ENCODE results near the gene CHTF18. TPM values are rescaled to one million over a fixed set of nuclear protein-coding genes. Genes with fewer than 3 reads are reported as not detected.

Gene CHTF18
- total RNA-seq, 4 donors from 2014 or later = 2.0 to 8.8 (median 3.4) TPM

DNA sequence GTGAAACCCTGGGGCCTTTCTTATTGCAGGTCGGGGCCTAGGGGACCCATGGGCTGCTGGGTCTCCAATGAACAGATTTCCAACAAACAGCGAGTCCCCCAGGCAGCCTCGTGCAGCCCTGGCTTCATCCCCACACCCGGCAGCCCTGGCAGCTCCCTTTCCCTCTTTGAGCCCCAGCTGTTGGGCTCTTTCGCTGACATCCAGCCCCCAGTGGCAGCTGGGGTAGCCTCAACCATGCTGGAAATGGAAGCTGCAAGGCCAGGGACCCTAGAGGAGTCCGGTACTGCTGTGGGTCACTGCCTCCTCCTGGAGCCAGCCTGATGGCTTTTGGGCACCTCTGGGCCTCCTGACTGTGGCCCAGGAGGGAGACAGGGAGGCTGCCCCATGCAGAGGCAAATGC, 6.2 kb upstream of the CHTF18 start:
- H3K27ac ChIP-seq (replicated peaks in 1 of 4) = no peak overlapping the region
- no peak overlapping the region for H3K4me3 ChIP-seq
- TF ChIP-seq EP300 (IDR thresholded peaks at IDR 0.05) = no peak
- no peak for TF ChIP-seq POLR2A (IDR thresholded peaks at IDR 0.05; ENCODE audit: low read depth)
- TF ChIP-seq POLR2AphosphoS5 (IDR thresholded peaks at IDR 0.05) = no peak
- TF ChIP-seq, protein P1, sequence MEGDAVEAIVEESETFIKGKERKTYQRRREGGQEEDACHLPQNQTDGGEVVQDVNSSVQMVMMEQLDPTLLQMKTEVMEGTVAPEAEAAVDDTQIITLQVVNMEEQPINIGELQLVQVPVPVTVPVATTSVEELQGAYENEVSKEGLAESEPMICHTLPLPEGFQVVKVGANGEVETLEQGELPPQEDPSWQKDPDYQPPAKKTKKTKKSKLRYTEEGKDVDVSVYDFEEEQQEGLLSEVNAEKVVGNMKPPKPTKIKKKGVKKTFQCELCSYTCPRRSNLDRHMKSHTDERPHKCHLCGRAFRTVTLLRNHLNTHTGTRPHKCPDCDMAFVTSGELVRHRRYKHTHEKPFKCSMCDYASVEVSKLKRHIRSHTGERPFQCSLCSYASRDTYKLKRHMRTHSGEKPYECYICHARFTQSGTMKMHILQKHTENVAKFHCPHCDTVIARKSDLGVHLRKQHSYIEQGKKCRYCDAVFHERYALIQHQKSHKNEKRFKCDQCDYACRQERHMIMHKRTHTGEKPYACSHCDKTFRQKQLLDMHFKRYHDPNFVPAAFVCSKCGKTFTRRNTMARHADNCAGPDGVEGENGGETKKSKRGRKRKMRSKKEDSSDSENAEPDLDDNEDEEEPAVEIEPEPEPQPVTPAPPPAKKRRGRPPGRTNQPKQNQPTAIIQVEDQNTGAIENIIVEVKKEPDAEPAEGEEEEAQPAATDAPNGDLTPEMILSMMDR (IDR thresholded peaks at IDR 0.05) = no peak
- intact Hi-C loops (cut with DNase I) = no loop called here
- peaks cover 0 to 63% (median 13%) of the 10 kb centered on the region in 4 donors for H3K27me3 ChIP-seq
- WGBS = 80% methylated on average over 1 of the region's 6 CpGs
- peaks cover 9 to 30% (median 20%) of the 10 kb centered on the region in 4 donors for H3K4me1 ChIP-seq
- no peak for DNase-seq (ENCODE audit: extremely low spot score)
- peaks cover 0 to 17% (median 13%) of the 10 kb centered on the region in 4 donors for H3K36me3 ChIP-seq
- no peaks in the 10 kb centered on the region for H3K9me3 ChIP-seq

DNA sequence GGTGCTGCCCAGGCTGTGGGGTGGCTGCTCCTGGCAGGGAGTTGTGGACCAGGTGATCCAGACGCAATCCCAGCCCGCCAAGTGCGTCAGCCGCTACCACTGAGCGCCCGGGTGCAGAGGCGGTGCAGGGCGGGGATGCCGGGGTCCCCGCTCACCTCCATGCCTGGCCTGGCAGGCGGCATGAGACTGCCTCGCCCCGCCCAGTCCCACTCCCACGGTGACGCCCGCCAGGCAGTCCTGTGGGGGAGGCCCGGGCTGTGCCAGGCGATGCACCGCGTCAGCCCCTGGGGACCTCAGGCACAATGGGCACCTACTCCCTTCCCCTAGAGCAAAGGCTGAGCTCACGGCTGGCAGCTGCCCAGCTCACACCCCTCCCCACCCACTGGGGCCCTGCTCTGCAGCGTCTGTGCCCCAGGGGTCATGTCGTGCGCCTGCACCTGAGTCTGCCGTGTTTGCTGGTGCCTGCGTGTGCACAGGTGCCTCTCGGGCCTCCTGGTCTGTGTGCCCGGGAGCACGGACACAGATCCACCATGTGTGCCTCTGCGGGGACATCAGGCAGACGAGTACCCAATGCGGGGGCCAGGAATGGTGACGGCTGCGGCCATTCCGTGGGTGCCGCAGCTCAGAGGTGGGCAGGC, 5.5 kb upstream of the CHTF18 start:
- Histone ChIP-seq H3K4me3 (no peak overlapping the region), H3K27ac (replicated peaks in 1 of 4) (no peak overlapping the region), H3K9me3 (no peaks in the 10 kb centered on the region), H3K4me1 (peaks cover 14 to 36% (median 26%) of the 10 kb centered on the region in 4 donors), H3K27me3 (peaks cover 0 to 61% (median 13%) of the 10 kb centered on the region in 4 donors), H3K36me3 (peaks cover 0 to 17% (median 13%) of the 10 kb centered on the region in 4 donors)
- 74% methylated on average over 6 of the region's 36 CpGs for WGBS
- no peak for TF ChIP-seq POLR2A (IDR thresholded peaks at IDR 0.05; ENCODE audit: low read depth)
- no peak for TF ChIP-seq EP300 (IDR thresholded peaks at IDR 0.05)
- TF ChIP-seq POLR2AphosphoS5 (IDR thresholded peaks at IDR 0.05) = no peak
- TF ChIP-seq, protein P1 (IDR thresholded peaks at IDR 0.05) = no peak
- intact Hi-C loops (cut with DNase I) = no loop called here
- no peak for DNase-seq (ENCODE audit: extremely low spot score)

DNA sequence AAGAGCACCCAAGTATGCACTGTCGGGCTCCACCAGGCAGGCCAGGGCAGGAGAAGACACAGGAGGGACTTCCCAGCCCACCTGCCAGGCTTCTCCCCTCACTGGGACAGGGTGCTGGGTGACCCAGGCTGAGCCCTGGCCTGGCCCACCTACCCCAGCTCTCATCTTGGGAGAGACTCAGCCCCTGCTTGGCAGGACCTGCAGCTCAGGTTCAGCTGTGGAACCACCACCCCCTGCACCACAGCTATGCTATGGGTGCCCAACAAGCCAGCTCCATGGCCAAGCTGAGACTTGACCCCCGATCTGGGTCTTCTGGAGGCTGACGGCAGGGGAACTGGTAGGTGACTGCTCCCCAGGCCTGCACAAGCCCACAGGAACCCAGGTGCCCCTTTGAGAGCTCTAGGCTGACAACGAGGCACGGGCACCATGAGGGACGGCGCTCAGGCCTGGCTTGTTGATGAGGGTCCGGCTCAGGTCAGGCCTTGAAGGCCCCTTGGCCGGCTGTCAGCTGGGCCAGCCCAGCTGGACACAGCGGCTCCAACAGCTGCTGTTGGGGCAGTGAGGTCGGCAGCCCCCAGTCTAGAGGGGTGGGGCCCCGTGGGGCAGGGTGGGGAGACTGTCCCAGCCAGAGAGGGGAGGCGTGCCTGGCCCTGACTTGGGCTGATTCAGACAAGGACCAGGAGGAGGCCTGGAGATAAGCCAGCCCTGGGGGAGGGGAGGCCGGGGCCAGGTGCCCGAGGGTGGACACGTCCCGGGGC, 4.8 kb upstream of the CHTF18 start:
- H3K36me3 ChIP-seq = peaks cover 0 to 17% (median 13%) of the 10 kb centered on the region in 4 donors
- H3K9me3 ChIP-seq = no peaks in the 10 kb centered on the region
- TF ChIP-seq POLR2AphosphoS5 (IDR thresholded peaks at IDR 0.05) (no peak), POLR2A (IDR thresholded peaks at IDR 0.05; ENCODE audit: low read depth) (no peak), EP300 (IDR thresholded peaks at IDR 0.05) (no peak)
- TF ChIP-seq, protein P1 (IDR thresholded peaks at IDR 0.05) = no peak
- H3K27me3 ChIP-seq = peaks cover 0 to 54% (median 13%) of the 10 kb centered on the region in 4 donors
- 52% methylated on average over 17 of the region's 17 CpGs for WGBS
- peaks cover 14 to 38% (median 27%) of the 10 kb centered on the region in 4 donors for H3K4me1 ChIP-seq
- no peak overlapping the region for H3K4me3 ChIP-seq
- intact Hi-C loops (cut with DNase I) = no loop called here
- no peak overlapping the region for H3K27ac ChIP-seq (replicated peaks in 1 of 4)
- DNase-seq (ENCODE audit: extremely low spot score) = no peak

DNA sequence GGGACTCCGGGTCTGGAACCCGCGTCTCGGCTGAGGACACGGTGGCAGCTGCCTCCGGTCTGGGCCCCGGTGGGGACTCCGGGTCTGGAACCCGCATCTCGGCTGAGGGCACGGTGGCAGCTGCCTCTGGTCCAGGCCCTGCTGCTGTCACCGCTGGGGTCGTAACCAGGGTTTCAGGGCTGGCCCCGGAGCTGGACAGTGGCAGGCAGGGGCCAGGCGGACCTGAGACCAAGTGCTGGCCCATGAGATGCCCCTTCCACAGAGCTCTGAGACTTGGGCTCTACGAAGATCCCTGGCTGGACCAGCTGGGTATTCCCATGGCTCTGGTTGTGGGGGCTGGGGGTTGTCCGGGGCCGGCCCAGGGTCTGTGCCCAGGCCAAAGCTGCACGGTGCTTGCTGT, 4.0 kb upstream of the CHTF18 start:
- TF ChIP-seq, protein P1 (IDR thresholded peaks at IDR 0.05) = no peak
- TF ChIP-seq POLR2A (IDR thresholded peaks at IDR 0.05; ENCODE audit: low read depth) = no peak
- TF ChIP-seq POLR2AphosphoS5 (IDR thresholded peaks at IDR 0.05) = no peak
- no peak for TF ChIP-seq EP300 (IDR thresholded peaks at IDR 0.05)
- WGBS = 80% methylated on average over 1 of the region's 19 CpGs
- Histone ChIP-seq H3K9me3 (no peaks in the 10 kb centered on the region), H3K36me3 (peaks cover 0 to 17% (median 13%) of the 10 kb centered on the region in 4 donors), H3K4me1 (peaks cover 22 to 47% (median 36%) of the 10 kb centered on the region in 4 donors), H3K27me3 (peaks cover 0 to 46% (median 12%) of the 10 kb centered on the region in 4 donors), H3K4me3 (no peak overlapping the region), H3K27ac (replicated peaks in 1 of 4) (no peak overlapping the region)
- DNase-seq (ENCODE audit: extremely low spot score) = no peak
- intact Hi-C loops (cut with DNase I) = no loop called here
